HG02938 (cell line): ENCODE results near the gene DHRS7.

Experiments used
- ATAC-seq: cut with Tn5 transposase; IDR thresholded peaks from one replicate; pipeline ENCODE4 v1.9.1; 2021; ENCODE audit warnings: mild to moderate bottlenecking, moderate library complexity; ENCODE audit not compliant: unreplicated experiment

Gene DHRS7

DNA sequence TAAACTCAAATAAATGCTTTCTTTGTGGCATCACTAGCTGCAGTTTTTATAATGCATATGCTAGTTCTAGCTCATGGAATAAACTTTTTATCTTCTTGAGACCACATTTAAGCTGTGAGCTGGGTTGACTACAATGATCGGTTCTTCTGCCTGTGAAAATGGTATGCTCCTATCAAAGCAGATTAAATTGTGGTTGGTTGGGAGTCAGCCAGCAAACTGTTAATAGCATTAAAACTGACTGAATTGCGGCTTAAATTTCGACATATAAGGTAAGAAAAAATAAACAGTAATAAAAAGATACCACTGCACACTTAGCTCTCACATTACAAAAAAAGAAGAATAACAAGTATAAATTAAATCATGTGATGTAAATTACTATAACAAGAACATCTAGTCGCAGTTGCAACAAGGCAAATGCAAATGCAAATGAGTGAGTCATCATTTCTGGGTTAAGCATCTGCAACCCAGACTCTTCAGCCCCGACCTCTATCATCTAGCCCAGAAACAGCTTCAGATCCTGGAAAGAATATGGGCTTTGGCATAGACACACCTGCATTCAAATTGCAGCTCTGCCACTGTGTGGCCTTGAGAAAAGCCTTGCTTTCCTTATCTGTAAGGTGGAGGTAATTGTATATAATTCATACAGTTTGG is 19.8 kb upstream of the DHRS7 start:
- no peak for ATAC-seq

- ATAC-seq = peak; percentile 57
These were observed 19.1 kb upstream of the DHRS7 start for GRCh38 chr14:60184146-60184904.

DNA sequence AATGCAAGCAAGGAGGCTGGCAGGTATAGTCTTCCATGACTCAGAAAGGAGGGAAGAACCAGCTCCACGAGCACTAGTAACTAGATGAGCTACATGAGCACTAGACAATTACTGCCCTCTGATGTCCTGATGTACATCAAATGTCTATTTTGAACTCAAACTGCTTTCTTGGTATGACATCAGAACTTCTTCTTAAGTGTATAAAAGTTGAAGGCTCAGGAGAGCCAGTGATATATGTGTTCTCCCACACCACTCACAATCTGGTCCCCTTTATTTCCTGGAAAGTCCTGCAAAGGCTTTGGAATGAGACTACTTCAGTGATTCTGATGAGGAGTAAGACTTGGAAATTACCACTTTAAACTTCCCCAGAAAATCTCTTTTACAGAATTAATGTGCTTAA is 18.5 kb upstream of the DHRS7 start:
- peak; percentile 29 for ATAC-seq

DNA sequence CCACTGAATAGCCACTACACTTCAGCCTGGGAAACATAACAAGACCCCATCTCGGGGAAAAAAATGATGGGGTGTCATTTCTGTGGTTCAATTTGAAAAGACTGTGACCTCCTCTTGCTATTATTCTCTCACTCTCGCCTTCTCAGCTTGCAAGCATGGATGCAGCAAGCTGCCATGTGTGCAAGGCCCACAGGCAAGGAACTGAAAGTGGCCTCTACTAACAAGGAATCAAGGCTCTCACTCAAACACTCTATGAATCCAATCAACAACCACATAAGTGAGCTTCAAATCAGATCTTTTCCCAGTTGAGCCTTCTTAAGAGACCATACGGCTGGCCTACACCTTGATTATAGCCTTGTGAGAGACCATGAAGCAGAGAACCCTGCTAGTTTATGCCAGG is 17.9 kb upstream of the DHRS7 start:
- no peak for ATAC-seq

- no peak for ATAC-seq
These were observed 14.3 kb upstream of the DHRS7 start for GRCh38 chr14:60179431-60179869.

- no peak for ATAC-seq
These were observed 13.6 kb upstream of the DHRS7 start for GRCh38 chr14:60178820-60179219.

DNA sequence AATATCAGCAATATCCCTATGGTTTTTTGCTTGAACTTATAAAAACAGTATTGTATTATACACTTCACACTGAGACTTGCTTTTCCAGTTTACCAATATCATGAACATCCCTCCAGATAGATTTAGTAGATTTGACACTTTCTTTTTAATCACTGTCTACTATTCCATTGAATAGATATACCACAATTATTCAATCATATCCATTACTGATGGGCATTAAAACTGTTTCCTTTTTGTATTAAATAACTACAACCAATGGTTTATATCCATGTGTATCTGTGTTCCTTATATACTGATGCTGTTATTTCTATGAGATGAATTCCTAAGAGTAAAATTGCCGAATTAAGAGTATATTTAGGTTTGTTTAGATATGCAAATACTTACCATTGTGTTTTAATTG is 13.0 kb upstream of the DHRS7 start:
- no peak for ATAC-seq

GRCh38 chr14:60175255-60175902 is 10.2 kb upstream of the DHRS7 start:
- no peak for ATAC-seq

- ATAC-seq = no peak
These were observed 9.4 kb upstream of the DHRS7 start for GRCh38 chr14:60174352-60175254.

- ATAC-seq = no peak
These were observed 6.5 kb upstream of the DHRS7 start for GRCh38 chr14:60171690-60172089.

DNA sequence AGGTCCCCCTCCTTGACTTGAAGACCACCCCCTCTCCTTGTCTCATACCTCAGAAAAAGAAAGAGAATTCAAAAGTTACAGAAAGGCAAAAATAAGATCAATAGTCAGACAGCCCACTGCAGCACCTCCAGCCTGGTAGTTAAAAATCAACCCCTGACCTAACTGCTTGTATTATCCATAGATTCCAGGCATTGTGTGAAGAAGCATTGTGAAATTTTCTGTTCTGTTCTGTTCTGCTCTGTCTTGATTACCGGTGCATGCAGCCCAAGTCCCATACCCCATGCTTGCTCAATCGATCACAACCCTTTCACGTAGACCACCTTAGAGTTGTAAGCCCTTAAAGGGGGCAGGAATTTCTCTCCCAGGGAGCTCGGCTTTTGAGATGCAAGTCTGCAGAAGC is 5.8 kb upstream of the DHRS7 start:
- ATAC-seq = no peak

- ATAC-seq = no peak
These were observed 4.5 kb upstream of the DHRS7 start for GRCh38 chr14:60169722-60170121.

DNA sequence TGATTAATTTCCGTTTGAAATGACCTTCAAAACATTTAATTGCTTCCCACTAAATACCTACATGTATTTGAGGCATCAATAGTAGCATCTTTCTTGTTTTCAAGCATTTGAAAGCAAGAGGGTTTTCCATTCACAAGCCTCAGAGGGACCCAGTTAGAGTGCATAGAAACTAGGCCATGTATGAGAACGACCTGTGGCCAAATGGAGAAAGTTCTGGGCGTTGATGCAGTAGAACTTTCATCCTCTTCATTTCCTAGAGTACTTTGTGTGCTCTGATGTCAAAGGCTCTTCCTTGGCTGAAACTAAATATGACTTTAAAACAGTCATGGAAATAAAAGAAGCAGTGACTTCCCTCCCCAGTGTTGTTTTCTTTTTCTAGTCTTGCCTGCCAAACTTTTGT is 944 bp upstream of the DHRS7 start:
- ATAC-seq = no peak

DNA sequence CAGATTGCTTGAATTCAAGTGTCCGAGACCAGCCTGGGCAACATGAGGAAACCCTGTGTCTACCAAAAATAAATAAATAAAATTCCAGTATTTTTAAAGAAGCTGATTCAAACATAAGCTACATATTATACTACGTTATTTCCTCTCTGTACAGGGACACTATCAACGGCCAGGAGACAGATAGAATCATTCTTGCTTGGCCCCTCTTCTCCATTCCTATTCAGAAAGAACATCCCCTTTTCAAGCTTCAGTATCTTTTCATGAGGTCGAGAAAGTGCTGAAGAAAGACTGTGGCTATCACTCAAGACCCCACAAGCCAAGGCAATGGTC is 314 bp upstream of the DHRS7 start:
- ATAC-seq = peak; percentile 14

- peak; percentile 21 for ATAC-seq
These were observed 840 bp downstream of the DHRS7 start for GRCh38 chr14:60164404-60164711.

GRCh38 chr14:60163693-60164092 is 1.5 kb downstream of the DHRS7 start:
- no peak for ATAC-seq

DNA sequence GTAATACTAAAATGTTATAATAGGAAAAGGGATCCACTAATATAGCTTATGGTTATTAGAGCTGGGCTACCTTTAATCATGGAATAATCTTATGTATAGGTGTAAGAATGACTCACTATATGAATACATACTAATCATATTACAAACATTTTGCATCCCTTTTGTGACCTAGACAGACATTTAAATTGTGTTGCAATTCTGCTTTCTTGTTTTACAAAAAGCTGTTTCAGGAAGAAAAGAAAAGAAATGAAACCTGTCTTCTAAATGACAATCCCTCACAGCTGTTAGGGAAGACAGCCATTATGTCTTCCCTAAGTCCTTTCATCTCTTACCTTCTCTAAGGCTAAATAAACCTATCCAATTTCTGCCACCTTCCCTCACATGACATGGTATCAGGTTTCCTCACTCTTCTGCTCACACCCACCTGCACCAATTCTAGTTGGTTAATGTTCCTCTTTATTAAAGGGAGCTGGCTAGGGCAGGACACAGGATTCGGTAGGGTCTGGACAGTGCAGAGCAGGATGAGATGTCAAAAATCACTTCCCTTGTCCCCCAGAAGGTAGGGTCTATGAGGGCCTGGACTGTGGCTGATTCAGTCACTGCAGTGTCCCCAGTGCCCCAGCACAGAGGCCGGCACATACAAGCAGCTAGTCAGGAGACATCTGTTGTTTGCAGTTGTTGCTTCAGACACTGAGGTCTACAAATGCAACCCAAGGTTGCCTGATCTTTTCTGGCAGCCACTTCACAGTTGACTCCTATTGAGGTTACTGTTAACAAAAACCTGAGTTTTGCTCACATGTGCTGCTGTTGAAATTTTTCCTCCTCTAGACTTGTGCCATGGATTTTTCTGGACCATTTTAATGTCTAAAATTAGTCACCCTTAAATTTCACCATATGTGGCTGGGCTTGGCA is 3.7 kb downstream of the DHRS7 start:
- no peak for ATAC-seq

DNA sequence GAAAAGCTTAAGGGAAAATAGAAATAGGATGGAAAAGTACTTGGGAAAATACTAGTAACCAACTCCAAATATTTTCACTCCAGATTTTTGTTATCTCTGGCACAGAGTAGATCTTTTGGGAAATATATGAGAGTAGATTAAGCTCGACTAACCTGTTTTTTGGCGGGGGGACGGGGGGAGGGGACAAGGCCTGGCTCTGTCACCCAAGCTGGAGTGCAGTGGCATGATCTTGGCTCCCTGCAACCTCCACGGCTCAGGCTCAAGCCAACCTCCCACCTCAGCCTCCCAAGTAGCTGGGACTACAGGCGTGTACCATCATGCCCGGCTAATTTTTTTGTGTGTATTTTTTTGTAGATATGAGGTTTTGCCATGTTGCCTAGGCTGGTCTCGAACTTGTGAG is 4.8 kb downstream of the DHRS7 start:
- ATAC-seq = no peak

- no peak for ATAC-seq
These were observed 10.5 kb downstream of the DHRS7 start for GRCh38 chr14:60154671-60155070.

DNA sequence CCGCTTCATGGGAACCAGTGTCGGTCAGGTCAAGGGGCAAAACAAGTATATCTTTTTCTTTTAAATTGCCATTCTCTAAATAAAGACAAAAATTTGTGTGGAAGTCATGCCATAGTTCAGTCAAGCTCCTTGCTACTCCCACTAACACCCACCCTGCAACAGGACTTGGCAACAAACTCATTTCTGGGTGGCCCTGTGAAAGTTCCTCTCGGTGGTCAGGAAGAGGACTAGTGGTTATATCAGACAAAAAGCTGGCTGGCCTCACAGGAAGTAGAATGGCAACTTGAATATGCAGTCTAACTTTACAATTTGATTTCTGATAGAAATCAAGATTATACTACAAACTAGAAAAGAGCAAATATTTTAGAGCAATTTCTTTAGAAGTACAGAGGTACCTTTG is 11.2 kb downstream of the DHRS7 start:
- no peak for ATAC-seq
